WERI-Rb-1 (cell line): ENCODE measurements around the gene RASGEF1B.

Source experiments
- DNase-seq: peaks from one replicate; pipeline ENCODE4 v3.0.0-alpha.2; 2020
- H3K27ac ChIP-seq: fragments of 250-450 bp; sonication (Bioruptor Pico); 2 replicates; pipeline ENCODE4 v1.5.1; 2020; ENCODE audit warnings: mild to moderate bottlenecking, moderate library complexity
- H3K27me3 ChIP-seq: fragments of 250-450 bp; sonication (Bioruptor Pico); 2 replicates; pipeline ENCODE4 v1.5.1; 2021; ENCODE audit warnings: mild to moderate bottlenecking, low read depth, moderate library complexity; ENCODE audit not compliant: insufficient read depth, severe bottlenecking
- H3K36me3 ChIP-seq: fragments of 250-450 bp; sonication (Bioruptor Pico); 2 replicates; pipeline ENCODE4 v1.5.1; 2020; ENCODE audit warnings: mild to moderate bottlenecking, moderate library complexity
- H3K4me3 ChIP-seq: 2 replicates; pipeline ENCODE4 v1.5.1; 2011; ENCODE audit warnings: low read depth, mild to moderate bottlenecking, control low read depth, low read length
- H3K9me3 ChIP-seq: fragments of 250-450 bp; sonication (Bioruptor Pico); 2 replicates; pipeline ENCODE4 v1.5.1; 2021; ENCODE audit warnings: mild to moderate bottlenecking, moderate library complexity; ENCODE audit not compliant: severe bottlenecking
- TF ChIP-seq, protein P1 (sequence below): IDR thresholded peaks from 2 replicates; pipeline ENCODE4 v1.5.1; 2011; ENCODE audit warnings: low read depth, mild to moderate bottlenecking, control low read depth, inconsistent platforms, low read length

The RASGEF1B gene

DNA sequence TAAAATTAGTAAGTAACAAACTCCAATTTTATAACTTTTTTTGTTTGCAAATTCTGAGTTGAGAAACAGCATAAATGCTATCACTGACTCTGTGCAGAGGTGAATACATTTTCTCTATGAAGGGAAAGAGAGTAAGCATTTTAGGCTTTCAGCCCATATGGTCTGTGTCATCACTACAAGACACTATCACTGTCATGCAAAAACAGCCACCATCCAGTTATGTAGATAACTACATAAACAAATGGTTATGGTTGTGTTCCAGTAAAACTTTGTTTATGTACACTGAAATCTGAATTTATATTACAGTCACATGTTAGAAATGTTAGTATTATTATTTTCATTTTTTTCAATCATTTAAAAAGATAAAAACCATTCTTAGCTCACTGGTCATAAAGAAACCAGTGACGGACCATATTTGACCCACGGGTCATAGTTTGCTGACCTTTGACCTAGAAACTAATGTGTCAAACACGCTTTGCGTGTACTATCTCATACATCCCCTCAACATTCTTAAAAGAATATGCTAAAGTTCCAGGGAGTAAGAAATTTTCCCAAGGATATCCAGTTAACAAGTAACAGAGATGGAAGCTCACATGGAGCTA, 29.1 kb downstream of the RASGEF1B start:
- TF ChIP-seq, protein P1, sequence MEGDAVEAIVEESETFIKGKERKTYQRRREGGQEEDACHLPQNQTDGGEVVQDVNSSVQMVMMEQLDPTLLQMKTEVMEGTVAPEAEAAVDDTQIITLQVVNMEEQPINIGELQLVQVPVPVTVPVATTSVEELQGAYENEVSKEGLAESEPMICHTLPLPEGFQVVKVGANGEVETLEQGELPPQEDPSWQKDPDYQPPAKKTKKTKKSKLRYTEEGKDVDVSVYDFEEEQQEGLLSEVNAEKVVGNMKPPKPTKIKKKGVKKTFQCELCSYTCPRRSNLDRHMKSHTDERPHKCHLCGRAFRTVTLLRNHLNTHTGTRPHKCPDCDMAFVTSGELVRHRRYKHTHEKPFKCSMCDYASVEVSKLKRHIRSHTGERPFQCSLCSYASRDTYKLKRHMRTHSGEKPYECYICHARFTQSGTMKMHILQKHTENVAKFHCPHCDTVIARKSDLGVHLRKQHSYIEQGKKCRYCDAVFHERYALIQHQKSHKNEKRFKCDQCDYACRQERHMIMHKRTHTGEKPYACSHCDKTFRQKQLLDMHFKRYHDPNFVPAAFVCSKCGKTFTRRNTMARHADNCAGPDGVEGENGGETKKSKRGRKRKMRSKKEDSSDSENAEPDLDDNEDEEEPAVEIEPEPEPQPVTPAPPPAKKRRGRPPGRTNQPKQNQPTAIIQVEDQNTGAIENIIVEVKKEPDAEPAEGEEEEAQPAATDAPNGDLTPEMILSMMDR: no peak
- no peak for DNase-seq
- Histone ChIP-seq H3K9me3 (no peaks in the 10 kb centered on the region), H3K4me3 (no peak overlapping the region), H3K27ac (no peak overlapping the region), H3K36me3 (peaks cover 100% of the 10 kb centered on the region), H3K27me3 (no peaks in the 10 kb centered on the region)

DNA sequence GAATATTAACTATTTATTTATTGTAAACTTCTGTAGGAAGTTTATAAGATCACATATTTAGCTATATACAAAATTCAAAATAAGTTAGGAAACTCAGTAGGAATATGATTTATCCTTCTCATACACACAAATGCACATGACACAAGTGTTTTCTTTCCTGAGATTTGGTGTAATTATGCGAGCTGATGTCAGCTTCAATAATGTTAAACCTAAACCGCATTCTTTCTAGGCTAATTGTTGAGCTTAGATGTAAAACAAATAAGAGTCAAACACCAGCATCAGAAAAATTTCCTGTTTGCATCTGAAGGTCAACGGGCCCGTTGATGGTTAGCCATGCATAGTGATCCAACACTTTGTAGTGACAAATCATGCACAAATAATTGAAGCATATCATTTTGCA, 30.8 kb downstream of the RASGEF1B start:
- Histone ChIP-seq H3K36me3 (peaks cover 100% of the 10 kb centered on the region), H3K4me3 (no peak overlapping the region), H3K27me3 (no peaks in the 10 kb centered on the region), H3K9me3 (no peaks in the 10 kb centered on the region), H3K27ac (no peak overlapping the region)
- no peak for DNase-seq
- TF ChIP-seq, protein P1: no peak

DNA sequence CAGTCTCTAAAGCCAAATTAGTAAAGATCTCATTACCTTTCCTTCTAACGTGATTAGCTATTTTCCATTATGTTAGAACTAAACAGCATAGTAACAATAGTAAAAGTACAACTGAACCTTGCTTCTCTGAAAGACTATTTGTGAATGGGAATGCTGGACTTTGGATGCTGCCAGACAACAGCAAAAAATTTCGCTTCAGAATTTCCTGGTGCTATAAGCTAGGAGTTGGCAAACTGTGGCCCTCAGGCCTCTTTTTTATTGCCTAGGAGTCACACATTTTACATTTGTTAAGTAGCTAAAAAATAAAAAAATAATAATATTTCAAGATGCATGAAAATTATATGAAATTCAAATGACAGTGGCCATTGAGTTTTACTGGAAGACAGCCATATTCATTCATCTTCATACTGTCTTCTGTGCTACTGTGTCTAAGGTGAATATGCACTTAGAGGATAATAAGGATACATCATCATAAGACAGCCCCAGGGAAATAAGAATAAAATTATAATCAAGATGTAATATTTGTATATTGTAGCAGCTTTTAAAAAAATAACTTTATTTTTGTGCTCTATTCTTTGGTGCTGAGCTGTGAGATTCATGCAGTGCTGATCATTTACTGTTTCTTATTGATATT, 34.6 kb downstream of the RASGEF1B start:
- H3K27ac ChIP-seq: no peak overlapping the region
- peaks cover 94% of the 10 kb centered on the region for H3K36me3 ChIP-seq
- TF ChIP-seq, protein P1: no peak
- no peak for DNase-seq
- H3K9me3 ChIP-seq: no peaks in the 10 kb centered on the region
- H3K27me3 ChIP-seq: no peaks in the 10 kb centered on the region
- no peak overlapping the region for H3K4me3 ChIP-seq

DNA sequence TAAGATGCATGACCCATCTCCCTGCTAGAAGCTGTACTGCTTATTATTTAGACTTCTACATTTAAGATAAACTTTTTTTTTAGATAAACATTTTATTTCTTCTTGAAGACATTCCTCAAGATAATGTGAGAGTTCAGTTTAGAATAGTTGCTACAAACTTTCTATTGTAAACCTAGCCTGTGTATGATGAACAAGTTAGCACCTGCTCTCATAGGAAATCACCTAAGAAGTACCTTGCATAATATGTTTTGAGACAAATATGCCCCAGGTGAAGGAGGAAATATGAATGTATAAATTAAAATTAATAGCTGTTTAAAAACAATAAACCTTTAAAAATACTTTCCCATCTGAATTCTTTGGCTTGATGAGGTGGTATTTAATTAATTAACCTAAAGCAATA, 35.6 kb downstream of the RASGEF1B start:
- no peak for DNase-seq
- Histone ChIP-seq H3K27me3 (no peaks in the 10 kb centered on the region), H3K4me3 (no peak overlapping the region), H3K9me3 (no peaks in the 10 kb centered on the region), H3K27ac (no peak overlapping the region), H3K36me3 (peaks cover 94% of the 10 kb centered on the region)
- TF ChIP-seq, protein P1: no peak

DNA sequence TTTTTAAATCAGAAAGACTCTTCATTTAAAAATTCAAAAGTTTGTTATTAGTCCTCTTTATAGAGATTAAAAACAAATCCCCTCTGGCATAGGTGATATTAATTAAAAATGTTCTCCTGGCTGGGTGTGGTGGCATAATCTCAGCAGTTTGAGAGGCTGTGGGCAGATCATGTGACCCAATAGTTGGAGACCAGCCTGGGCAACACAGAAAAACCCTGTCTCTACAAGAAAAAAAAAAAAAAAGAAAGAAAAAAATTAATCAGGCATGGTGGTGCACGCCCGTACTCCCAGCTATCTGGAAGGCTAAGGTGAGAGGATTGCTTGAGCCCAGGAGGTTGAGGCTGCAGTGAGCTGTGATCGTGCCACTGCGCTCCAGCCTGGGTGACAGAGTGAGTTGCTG, 38.9 kb downstream of the RASGEF1B start:
- Histone ChIP-seq H3K4me3 (no peak overlapping the region), H3K9me3 (no peaks in the 10 kb centered on the region), H3K36me3 (peaks cover 93% of the 10 kb centered on the region), H3K27me3 (no peaks in the 10 kb centered on the region), H3K27ac (no peak overlapping the region)
- TF ChIP-seq, protein P1: no peak
- no peak for DNase-seq

DNA sequence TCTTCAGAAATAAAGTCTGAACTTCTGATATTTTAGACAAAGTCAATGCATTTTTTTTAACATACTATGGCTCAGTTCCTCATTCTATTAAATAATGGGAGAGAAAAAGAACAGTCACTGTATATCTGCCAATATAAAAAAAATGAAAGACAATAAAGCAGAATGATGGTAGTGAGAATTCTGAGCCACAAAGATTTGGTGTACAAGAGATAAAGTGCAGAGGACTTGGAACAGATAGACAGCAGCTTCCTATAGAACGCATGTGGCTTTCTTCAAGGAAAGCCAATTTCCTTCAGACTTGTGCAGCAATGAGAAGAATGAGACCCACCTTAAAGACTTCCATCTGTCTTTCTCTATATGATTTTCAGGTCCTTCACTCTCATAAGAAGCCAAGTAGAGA, 39.7 kb downstream of the RASGEF1B start:
- Histone ChIP-seq H3K4me3 (no peak overlapping the region), H3K9me3 (no peaks in the 10 kb centered on the region), H3K36me3 (peaks cover 93% of the 10 kb centered on the region), H3K27ac (no peak overlapping the region), H3K27me3 (no peaks in the 10 kb centered on the region)
- TF ChIP-seq, protein P1: no peak
- DNase-seq: no peak
